HepG2 (cell line): ENCODE data around the gene FAF1. TPM values are rescaled to one million over a fixed set of nuclear protein-coding genes. Genes with fewer than 3 reads are reported as not detected.

Experiments used
- CCDC6 ChIP-seq: sonication (generic); formaldehyde crosslinking; IDR thresholded peaks from 2 replicates; pipeline ENCODE4 v1.8.1; 2022; ENCODE audit warnings: mild to moderate bottlenecking, missing genetic modification reagents, moderate library complexity
- CREB1 ChIP-seq, 2 experiments: fragments of 450-650 bp in 1 of 2; IDR thresholded peaks; 2 replicates each; pipeline ENCODE4 v1.6.1; 2016 to 2017; ENCODE audit warnings: control low read depth in 1 of 2, mild to moderate bottlenecking in 1 of 2, missing compliant biosample characterization in 1 of 2, missing genetic modification characterization in 1 of 2
- DMTF1 ChIP-seq: sonication (generic); formaldehyde crosslinking; IDR thresholded peaks from 2 replicates; pipeline ENCODE4 v1.4.0; 2020; ENCODE audit warnings: mild to moderate bottlenecking, missing genetic modification reagents
- KDM2A ChIP-seq: sonication (generic); formaldehyde crosslinking; IDR thresholded peaks from 2 replicates; pipeline ENCODE4 v1.4.0; 2020; ENCODE audit warnings: low read depth, missing genetic modification reagents, borderline replicate concordance
- KDM5B ChIP-seq: sonication (generic); formaldehyde crosslinking; IDR thresholded peaks from 2 replicates; pipeline ENCODE4 v1.4.0; 2020; ENCODE audit warnings: missing genetic modification reagents, mild to moderate bottlenecking, borderline replicate concordance
- TCF7L2 ChIP-seq: IDR thresholded peaks from 2 replicates; pipeline ENCODE4 v1.6.1; 2011; ENCODE audit warnings: mild to moderate bottlenecking, low read depth, low read length, moderate library complexity
- TSC22D2 ChIP-seq: sonication (generic); formaldehyde crosslinking; IDR thresholded peaks from 2 replicates; pipeline ENCODE4 v1.5.1; 2020; ENCODE audit warnings: missing genetic modification reagents, mild to moderate bottlenecking, borderline replicate concordance
- U2AF1 ChIP-seq: fragments of 200-400 bp; formaldehyde crosslinking; optimal IDR thresholded peaks from 2 replicates; pipeline ENCODE3; 2017; ENCODE audit warnings: mild to moderate bottlenecking, low read depth, low read length
- ZNF550 ChIP-seq: sonication (generic); formaldehyde crosslinking; IDR thresholded peaks from 2 replicates; pipeline ENCODE4 v1.4.0; 2020; ENCODE audit warnings: mild to moderate bottlenecking, missing genetic modification reagents, borderline replicate concordance
- ZNF557 ChIP-seq: sonication (generic); formaldehyde crosslinking; IDR thresholded peaks from 2 replicates; pipeline ENCODE4 v1.4.0; 2020; ENCODE audit warnings: missing genetic modification reagents
- polyA plus RNA-seq, 8 experiments: library from polyadenylated mRNA; depleted of rRNA in 3 of 8; stranded (reverse) in 7 of 8; unstranded in 1 of 8; fragments of >200 nt; fragmentation: Illumina TruSeq in 4 of 8; extraction: Trizol in 4 of 8; gene quantifications; 2 replicates each; pipeline versions ENCODE4 v1.2.1 to v1.2.3, GENCODE V29; 2011 to 2016; ENCODE audit warnings: low read depth in 4 of 8, missing spikeins in 1 of 8, mixed read lengths in 1 of 8; ENCODE audit not compliant: insufficient read depth in 1 of 8
- total RNA-seq, 5 experiments: library from RNA; depleted of rRNA; stranded (reverse); fragments of >200 nt; fragmentation: Illumina TruSeq; extraction: Trizol; gene quantifications; 2 replicates each; pipeline ENCODE4 v1.2.3, GENCODE V29; 2016; ENCODE audit warnings: low read depth in 1 of 5
- TF ChIP-seq, protein P1 (sequence below): sonication (generic); formaldehyde crosslinking; IDR thresholded peaks from 2 replicates; pipeline ENCODE4 v1.5.0; 2020; ENCODE audit warnings: mild to moderate bottlenecking, missing genetic modification reagents, borderline replicate concordance
- TF ChIP-seq, protein P2 (sequence below): sonication (generic); IDR thresholded peaks from 2 replicates; pipeline ENCODE4 v1.6.1; 2016; ENCODE audit warnings: low read depth, borderline replicate concordance
- TF ChIP-seq, protein P3 (sequence below): sonication (generic); formaldehyde crosslinking; IDR thresholded peaks from 2 replicates; pipeline ENCODE4 v1.5.0; 2020; ENCODE audit warnings: mild to moderate bottlenecking, missing genetic modification reagents

The FAF1 gene
- total and polyA plus RNA-seq, 2 of the 13 experiments (the other 11 are each of a cell fraction or from before 2014, with no cell fraction given), result 19.4 to 63.3 TPM

DNA sequence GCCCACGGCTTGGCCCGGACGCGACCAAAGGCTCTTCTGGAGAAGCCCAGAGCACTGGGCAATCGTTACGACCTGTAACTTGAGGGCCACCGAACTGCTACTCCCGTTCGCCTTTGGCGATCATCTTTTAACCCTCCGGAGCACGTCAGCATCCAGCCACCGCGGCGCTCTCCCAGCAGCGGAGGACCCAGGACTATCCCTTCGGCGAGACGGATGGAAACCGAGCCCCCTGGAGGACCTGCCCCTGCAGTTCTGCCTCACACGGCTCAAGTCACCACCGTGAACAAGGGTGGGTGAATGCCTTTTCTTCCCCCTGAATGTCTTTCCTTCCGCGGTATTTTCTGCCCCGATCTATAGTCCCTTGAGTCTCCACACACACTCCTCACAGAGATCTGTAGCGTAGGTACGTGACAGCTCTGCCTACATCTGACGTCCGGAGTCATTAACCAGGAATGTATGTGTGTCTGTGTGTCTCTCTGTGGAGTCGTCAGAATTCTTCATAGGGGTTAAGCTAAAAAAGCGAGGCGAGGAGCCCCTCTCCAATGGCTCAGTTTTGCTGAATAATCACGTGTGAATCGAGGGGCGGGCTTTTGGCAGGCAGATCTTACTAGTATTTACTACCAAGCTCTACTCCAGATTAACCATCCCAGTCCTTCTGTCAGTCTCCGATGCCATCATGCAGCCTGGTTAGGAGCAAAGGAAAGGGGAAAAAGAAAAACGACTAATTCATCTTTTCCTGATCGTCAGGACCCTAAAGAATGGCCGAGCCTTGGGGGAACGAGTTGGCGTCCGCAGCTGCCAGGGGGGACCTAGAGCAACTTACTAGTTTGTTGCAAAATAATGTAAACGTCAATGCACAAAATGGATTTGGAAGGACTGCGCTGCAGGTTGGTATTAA is 9.8 kb upstream of the FAF1 start, which contains the start of gene CDKN2C (continued):
- TF ChIP-seq, protein P1, sequence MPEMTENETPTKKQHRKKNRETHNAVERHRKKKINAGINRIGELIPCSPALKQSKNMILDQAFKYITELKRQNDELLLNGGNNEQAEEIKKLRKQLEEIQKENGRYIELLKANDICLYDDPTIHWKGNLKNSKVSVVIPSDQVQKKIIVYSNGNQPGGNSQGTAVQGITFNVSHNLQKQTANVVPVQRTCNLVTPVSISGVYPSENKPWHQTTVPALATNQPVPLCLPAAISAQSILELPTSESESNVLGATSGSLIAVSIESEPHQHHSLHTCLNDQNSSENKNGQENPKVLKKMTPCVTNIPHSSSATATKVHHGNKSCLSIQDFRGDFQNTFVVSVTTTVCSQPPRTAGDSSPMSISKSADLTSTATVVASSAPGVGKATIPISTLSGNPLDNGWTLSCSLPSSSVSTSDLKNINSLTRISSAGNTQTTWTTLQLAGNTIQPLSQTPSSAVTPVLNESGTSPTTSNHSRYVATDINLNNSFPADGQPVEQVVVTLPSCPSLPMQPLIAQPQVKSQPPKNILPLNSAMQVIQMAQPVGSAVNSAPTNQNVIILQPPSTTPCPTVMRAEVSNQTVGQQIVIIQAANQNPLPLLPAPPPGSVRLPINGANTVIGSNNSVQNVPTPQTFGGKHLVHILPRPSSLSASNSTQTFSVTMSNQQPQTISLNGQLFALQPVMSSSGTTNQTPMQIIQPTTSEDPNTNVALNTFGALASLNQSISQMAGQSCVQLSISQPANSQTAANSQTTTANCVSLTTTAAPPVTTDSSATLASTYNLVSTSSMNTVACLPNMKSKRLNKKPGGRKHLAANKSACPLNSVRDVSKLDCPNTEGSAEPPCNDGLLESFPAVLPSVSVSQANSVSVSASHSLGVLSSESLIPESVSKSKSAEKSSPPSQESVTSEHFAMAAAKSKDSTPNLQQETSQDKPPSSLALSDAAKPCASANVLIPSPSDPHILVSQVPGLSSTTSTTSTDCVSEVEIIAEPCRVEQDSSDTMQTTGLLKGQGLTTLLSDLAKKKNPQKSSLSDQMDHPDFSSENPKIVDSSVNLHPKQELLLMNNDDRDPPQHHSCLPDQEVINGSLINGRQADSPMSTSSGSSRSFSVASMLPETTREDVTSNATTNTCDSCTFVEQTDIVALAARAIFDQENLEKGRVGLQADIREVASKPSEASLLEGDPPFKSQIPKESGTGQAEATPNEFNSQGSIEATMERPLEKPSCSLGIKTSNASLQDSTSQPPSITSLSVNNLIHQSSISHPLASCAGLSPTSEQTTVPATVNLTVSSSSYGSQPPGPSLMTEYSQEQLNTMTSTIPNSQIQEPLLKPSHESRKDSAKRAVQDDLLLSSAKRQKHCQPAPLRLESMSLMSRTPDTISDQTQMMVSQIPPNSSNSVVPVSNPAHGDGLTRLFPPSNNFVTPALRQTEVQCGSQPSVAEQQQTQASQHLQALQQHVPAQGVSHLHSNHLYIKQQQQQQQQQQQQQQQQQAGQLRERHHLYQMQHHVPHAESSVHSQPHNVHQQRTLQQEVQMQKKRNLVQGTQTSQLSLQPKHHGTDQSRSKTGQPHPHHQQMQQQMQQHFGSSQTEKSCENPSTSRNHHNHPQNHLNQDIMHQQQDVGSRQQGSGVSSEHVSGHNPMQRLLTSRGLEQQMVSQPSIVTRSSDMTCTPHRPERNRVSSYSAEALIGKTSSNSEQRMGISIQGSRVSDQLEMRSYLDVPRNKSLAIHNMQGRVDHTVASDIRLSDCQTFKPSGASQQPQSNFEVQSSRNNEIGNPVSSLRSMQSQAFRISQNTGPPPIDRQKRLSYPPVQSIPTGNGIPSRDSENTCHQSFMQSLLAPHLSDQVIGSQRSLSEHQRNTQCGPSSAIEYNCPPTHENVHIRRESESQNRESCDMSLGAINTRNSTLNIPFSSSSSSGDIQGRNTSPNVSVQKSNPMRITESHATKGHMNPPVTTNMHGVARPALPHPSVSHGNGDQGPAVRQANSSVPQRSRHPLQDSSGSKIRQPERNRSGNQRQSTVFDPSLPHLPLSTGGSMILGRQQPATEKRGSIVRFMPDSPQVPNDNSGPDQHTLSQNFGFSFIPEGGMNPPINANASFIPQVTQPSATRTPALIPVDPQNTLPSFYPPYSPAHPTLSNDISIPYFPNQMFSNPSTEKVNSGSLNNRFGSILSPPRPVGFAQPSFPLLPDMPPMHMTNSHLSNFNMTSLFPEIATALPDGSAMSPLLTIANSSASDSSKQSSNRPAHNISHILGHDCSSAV (CRISPR knock-in tag), result no peak
- TF ChIP-seq, protein P2, sequence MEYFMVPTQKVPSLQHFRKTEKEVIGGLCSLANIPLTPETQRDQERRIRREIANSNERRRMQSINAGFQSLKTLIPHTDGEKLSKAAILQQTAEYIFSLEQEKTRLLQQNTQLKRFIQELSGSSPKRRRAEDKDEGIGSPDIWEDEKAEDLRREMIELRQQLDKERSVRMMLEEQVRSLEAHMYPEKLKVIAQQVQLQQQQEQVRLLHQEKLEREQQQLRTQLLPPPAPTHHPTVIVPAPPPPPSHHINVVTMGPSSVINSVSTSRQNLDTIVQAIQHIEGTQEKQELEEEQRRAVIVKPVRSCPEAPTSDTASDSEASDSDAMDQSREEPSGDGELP, result no peak; the same call in 1 of the 2 replicates
- TF ChIP-seq CREB1 (IDR thresholded peaks at IDR 0.05), result no peak
- TF ChIP-seq CREB1 (CRISPR knock-in tag; IDR thresholded peaks at IDR 0.05), result 0 out of 2 replicates have a peak, but pooled peaks have one; percentile 42
- no peak for TF ChIP-seq ZNF550 (CRISPR knock-in tag)
- no peak for TF ChIP-seq U2AF1
- no peak for TF ChIP-seq CCDC6 (CRISPR knock-in tag)
- TF ChIP-seq ZNF557 (CRISPR knock-in tag), result no peak
- no peak for TF ChIP-seq TSC22D2 (CRISPR knock-in tag)
- TF ChIP-seq, protein P3, sequence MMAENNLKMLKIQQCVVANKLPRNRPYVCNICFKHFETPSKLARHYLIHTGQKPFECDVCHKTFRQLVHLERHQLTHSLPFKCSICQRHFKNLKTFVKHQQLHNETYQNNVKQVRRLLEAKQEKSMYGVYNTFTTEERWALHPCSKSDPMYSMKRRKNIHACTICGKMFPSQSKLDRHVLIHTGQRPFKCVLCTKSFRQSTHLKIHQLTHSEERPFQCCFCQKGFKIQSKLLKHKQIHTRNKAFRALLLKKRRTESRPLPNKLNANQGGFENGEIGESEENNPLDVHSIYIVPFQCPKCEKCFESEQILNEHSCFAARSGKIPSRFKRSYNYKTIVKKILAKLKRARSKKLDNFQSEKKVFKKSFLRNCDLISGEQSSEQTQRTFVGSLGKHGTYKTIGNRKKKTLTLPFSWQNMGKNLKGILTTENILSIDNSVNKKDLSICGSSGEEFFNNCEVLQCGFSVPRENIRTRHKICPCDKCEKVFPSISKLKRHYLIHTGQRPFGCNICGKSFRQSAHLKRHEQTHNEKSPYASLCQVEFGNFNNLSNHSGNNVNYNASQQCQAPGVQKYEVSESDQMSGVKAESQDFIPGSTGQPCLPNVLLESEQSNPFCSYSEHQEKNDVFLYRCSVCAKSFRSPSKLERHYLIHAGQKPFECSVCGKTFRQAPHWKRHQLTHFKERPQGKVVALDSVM (CRISPR knock-in tag), result peak; percentile 7; the same call in 1 of the 2 replicates
- no peak for TF ChIP-seq TCF7L2
- TF ChIP-seq KDM5B, result no peak
- no peak for TF ChIP-seq DMTF1
- peak; percentile 19; the same call in 1 of the 2 replicates for TF ChIP-seq KDM2A (CRISPR knock-in tag)
